IPS-15b (cell line): ENCODE measurements around the gene NTF3.

ENCODE experiments used
- H3K27me3 ChIP-seq: one replicate; pipeline ENCODE4 v1.6.1; 2013; ENCODE audit warnings: low read length; ENCODE audit not compliant: control insufficient read depth, insufficient read depth
- H3K36me3 ChIP-seq: one replicate; pipeline ENCODE4 v1.6.1; 2013; ENCODE audit warnings: low read length; ENCODE audit not compliant: control insufficient read depth, insufficient read depth
- H3K4me1 ChIP-seq: one replicate; pipeline ENCODE4 v1.6.1; 2013; ENCODE audit warnings: mild to moderate bottlenecking, low read length; ENCODE audit not compliant: control insufficient read depth, insufficient read depth
- H3K4me3 ChIP-seq: one replicate; pipeline ENCODE4 v1.5.1; 2013; ENCODE audit warnings: low read depth, low read length
- H3K9ac ChIP-seq: one replicate; pipeline ENCODE4 v1.6.1; 2013; ENCODE audit warnings: low read depth, mild to moderate bottlenecking, low read length
- H3K9me3 ChIP-seq: one replicate; pipeline ENCODE4 v1.6.1; 2013; ENCODE audit warnings: mild to moderate bottlenecking, low read length; ENCODE audit not compliant: control insufficient read depth, insufficient read depth

Gene NTF3

DNA sequence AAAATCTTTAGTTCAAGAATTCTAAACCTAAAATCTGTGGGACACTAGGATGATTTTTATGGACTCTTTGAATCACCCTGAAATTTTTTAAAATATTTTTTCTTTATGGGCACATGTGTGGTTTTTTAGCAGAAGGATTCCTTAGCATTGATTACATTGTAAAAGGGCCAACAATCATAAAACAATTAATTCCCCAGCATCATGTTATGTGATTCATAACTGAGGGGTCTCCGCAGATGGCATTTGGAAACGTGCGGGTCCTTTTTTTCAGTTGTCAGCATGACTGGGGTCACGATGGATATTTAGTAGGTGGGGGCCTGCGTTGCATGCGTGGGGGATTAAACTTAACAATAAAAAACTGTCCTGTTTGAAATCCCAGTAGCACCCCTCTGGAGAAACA, 52.5 kb downstream of the NTF3 start:
- Histone ChIP-seq H3K4me1 (peaks cover 7% of the 10 kb centered on the region), H3K9me3 (no peaks in the 10 kb centered on the region), H3K36me3 (no peaks in the 10 kb centered on the region), H3K4me3 (no peak overlapping the region), H3K9ac (no peak overlapping the region), H3K27me3 (peaks cover under 1% of the 10 kb centered on the region)

DNA sequence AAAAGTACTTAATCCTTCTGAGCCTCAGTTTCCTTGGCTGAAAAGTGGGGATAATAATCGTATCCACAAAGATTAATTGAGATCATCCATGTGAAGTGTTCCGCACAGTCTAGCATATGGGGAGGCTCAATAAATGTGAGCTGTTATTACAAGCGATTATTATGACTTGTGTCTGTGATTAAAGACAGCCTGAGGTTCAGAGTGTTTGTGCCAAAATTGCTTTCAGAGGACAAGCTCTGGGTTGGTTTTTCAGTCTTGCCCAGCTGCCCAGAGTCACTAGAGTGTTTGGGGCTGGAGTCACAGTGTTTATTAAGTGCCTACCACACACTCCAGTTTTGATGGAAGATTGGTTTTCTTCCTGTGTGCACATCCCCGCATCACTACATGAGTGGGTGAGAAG, 53.5 kb downstream of the NTF3 start:
- Histone ChIP-seq H3K4me3 (no peak overlapping the region), H3K4me1 (no peaks in the 10 kb centered on the region), H3K36me3 (no peaks in the 10 kb centered on the region), H3K9me3 (no peaks in the 10 kb centered on the region), H3K9ac (no peak overlapping the region), H3K27me3 (no peaks in the 10 kb centered on the region)

DNA sequence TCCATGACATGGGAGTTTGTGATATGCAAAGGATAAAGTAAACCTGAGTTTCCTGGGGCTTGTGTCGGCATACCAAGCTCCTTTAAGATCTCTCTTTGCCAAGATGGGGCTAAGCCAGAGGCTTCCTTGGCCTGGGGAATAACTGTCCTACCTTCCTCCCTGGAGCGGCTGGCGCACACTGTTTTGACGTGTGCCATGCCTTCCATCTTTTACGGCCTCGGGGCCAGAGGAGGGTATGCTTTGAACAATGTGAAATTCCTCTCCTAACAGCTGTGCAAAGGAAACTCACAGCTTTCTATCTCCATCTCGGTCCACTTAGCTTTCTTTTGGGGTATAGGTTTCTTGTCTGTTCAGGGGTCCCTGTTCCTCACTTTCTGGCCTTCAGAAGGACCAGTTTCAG, 55.2 kb downstream of the NTF3 start:
- no peaks in the 10 kb centered on the region for H3K4me1 ChIP-seq
- no peaks in the 10 kb centered on the region for H3K9me3 ChIP-seq
- H3K27me3 ChIP-seq: peaks cover 2% of the 10 kb centered on the region
- H3K36me3 ChIP-seq: no peaks in the 10 kb centered on the region
- no peak overlapping the region for H3K4me3 ChIP-seq
- H3K9ac ChIP-seq: no peak overlapping the region

DNA sequence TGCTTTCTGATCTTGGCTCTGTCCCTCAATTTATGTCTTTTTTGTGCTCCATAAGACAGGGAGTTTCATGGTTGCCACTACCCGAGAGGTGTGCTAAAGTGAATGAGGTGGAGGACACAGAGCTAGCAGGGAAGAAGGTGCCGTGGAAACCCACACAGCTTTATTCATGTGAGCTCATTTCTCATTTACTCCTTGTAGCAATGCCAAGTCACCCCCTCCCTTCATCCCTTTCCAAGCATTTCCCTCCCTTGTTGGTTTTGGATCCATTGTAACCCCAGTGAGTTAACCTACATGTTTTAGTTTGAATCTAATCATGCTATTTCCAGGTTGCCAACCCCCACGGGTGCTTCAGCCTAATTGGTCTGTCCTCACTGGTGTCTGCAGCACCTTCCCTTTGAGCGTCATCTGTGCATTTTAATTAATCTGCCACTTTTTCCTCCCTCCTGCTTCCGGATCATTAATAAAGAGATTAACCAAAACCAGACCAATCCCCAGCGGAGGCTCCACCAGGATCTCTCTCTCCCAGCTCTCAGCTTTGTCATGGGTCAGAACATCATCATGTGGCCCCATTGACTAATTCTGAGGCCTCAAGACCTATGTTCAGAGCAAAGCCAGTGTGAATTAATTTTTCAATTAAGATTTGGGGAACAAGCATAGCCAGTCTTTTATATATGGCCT, 56.2 kb downstream of the NTF3 start:
- Histone ChIP-seq H3K27me3 (peaks cover 2% of the 10 kb centered on the region), H3K4me3 (no peak overlapping the region), H3K9ac (no peak overlapping the region), H3K4me1 (peaks cover 3% of the 10 kb centered on the region), H3K9me3 (no peaks in the 10 kb centered on the region), H3K36me3 (no peaks in the 10 kb centered on the region)

- H3K4me3 ChIP-seq: no peak overlapping the region
- no peaks in the 10 kb centered on the region for H3K9me3 ChIP-seq
- H3K9ac ChIP-seq: no peak overlapping the region
- H3K27me3 ChIP-seq: peaks cover 2% of the 10 kb centered on the region
- H3K36me3 ChIP-seq: no peaks in the 10 kb centered on the region
- H3K4me1 ChIP-seq: peaks cover 3% of the 10 kb centered on the region
Observed at GRCh38 chr12:5488626-5488955, 56.7 kb downstream of the NTF3 start.

DNA sequence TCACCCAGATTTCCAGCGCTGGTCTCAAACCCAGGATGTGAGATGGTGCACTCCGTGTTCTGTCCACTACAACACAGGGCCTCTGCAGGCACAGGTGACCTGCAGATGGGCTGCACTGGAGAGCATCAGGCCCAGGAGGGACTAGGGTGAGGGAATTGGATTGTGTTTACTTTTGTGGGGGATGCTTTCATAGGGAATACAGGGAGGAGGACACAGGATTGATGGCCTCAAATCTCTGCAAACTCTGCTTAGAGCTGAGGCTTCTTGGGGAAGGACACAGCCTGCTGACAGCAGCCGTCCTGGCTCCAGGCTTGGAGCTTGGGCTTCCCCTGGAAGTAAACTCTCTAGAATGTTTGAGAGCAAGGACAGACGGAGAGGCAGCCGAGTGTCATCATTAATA, 57.1 kb downstream of the NTF3 start:
- Histone ChIP-seq H3K36me3 (no peaks in the 10 kb centered on the region), H3K4me1 (peaks cover 3% of the 10 kb centered on the region), H3K27me3 (peaks cover 2% of the 10 kb centered on the region), H3K4me3 (no peak overlapping the region), H3K9ac (no peak overlapping the region), H3K9me3 (no peaks in the 10 kb centered on the region)

DNA sequence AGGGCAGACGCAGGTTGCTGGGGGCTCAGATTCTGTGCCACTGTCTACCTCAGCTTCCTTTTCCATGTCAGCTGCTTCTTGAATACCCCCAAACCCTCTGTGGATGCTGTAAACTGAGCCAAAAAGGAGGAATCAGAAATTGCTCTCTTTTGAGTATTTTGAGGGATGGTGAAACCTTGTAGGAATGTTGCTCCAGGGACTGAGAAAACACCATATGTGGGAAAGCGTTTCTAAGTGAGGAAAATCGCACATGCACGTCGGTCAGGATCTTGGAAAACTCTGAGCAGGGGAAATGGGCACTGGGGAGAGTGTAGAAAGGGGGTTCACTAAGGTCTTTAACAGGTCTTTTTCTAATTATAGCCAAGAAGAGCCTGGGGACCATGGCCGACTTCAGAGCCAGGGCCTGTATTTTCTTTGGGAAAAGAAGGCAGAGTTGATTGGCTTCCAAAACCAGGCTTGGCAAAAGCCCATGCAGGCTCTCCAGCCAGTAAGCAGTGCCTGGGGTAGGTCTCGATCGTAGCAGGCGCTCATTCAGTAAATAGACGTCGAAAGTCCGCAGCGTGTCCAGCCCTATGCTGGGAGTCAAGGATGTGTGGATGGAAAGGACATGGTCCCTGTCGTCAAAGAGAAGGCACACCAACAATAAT, 58.0 kb downstream of the NTF3 start:
- Histone ChIP-seq H3K27me3 (peaks cover 2% of the 10 kb centered on the region), H3K36me3 (no peaks in the 10 kb centered on the region), H3K4me1 (peaks cover 3% of the 10 kb centered on the region), H3K9ac (no peak overlapping the region), H3K9me3 (no peaks in the 10 kb centered on the region), H3K4me3 (no peak overlapping the region)

- peaks cover 3% of the 10 kb centered on the region for H3K4me1 ChIP-seq
- H3K27me3 ChIP-seq: peaks cover 2% of the 10 kb centered on the region
- no peak overlapping the region for H3K9ac ChIP-seq
- no peaks in the 10 kb centered on the region for H3K9me3 ChIP-seq
- no peaks in the 10 kb centered on the region for H3K36me3 ChIP-seq
- H3K4me3 ChIP-seq: no peak overlapping the region
Observed at GRCh38 chr12:5492562-5492961, 60.7 kb downstream of the NTF3 start.

DNA sequence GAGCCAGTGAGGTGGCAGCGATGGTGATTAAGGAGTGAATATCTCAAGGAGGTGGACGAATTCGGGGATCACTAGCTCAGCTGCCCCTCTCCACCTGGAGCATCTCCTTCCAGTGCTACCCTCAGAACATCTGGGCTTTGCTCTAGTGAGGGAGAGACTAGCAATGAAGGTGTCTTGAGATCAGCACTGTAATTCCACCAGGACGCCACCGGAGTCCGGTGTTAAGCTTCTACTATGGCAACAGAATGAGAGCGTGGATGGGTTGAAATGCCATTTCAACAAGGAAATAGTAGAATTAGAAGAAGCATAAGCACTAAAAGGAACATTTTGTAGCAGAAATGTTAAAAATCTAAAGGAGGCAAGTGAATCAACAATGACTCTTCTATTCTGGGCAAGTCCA, 61.1 kb downstream of the NTF3 start:
- H3K9me3 ChIP-seq: no peaks in the 10 kb centered on the region
- peaks cover 3% of the 10 kb centered on the region for H3K4me1 ChIP-seq
- no peak overlapping the region for H3K9ac ChIP-seq
- H3K4me3 ChIP-seq: no peak overlapping the region
- H3K36me3 ChIP-seq: no peaks in the 10 kb centered on the region
- H3K27me3 ChIP-seq: peaks cover 2% of the 10 kb centered on the region

GRCh38 chr12:5494343-5494742, 62.4 kb downstream of the NTF3 start:
- Histone ChIP-seq H3K36me3 (no peaks in the 10 kb centered on the region), H3K4me1 (peaks cover 3% of the 10 kb centered on the region)

DNA sequence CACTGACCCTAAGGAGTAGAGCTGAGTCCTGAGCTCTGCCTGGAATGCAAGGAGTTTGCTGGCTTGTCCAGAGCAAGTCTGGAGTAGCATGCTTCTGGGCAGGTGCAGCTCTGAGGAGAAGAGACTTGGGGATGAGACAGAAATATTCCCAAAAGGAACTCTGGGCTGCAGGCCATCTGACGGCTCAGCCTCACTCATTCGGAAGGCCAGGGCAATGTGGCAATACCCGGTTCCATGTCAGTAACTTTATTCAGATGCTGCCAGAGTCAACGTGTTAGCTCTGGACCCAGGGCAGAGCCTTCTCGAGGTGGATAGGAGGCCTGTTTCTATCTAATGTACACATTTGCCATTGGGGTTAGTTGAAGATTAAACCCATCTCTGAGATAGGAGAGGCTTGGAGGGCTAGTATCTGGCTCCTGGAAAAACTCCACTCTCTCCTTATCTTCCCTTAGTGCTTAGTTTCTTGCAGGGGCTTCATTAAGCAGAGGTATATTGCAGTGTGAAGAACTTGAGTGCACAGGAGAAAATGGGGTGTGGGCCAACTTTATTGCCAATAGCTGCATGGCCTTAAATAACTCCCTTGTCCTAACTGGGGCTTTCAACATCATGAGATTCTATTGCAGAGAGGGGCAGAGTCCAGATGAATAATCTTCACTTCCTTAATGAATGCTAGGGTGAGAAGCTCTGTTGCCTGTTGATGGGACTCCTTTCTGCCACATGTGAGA, 65.6 kb downstream of the NTF3 start:
- no peak overlapping the region for H3K4me3 ChIP-seq
- no peak overlapping the region for H3K9ac ChIP-seq
- no peaks in the 10 kb centered on the region for H3K27me3 ChIP-seq
- no peaks in the 10 kb centered on the region for H3K36me3 ChIP-seq
- peaks cover 3% of the 10 kb centered on the region for H3K4me1 ChIP-seq
- H3K9me3 ChIP-seq: no peaks in the 10 kb centered on the region

More at GRCh38 chr12:5494343-5494742, 62.4 kb downstream of the NTF3 start:
- no peak overlapping the region for H3K4me3 ChIP-seq
- H3K27me3 ChIP-seq: peaks cover 2% of the 10 kb centered on the region
- no peaks in the 10 kb centered on the region for H3K9me3 ChIP-seq
- H3K9ac ChIP-seq: no peak overlapping the region

DNA sequence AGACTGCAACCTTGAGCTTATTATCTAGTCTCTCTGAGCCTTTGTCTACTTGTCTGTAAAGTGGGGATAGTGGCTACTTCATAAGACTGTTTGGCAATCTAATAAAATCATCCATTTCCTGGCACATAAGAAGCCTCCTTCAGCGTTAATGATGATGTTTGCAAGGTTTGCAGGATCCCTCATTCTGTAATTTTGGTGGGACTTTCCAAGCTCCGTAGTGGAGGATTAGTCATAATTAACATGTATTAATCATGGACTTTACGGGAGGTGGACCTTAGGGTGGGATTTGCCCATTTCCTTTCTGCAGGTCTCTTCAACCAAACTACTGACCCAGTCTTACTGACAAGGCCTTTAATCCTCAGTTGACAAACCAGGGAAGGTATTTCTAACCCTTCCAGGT, 66.2 kb downstream of the NTF3 start:
- Histone ChIP-seq H3K9ac (no peak overlapping the region), H3K36me3 (no peaks in the 10 kb centered on the region), H3K4me3 (no peak overlapping the region), H3K4me1 (no peaks in the 10 kb centered on the region), H3K9me3 (no peaks in the 10 kb centered on the region), H3K27me3 (no peaks in the 10 kb centered on the region)
